HG03558 (cell line): ENCODE measurements around the gene OCA2.
"Not testable (repeated sequence)": the region's sequence is repeated elsewhere in the genome, so short reads cannot be mapped to it uniquely, and the experiment has no call there.

ENCODE experiments used
- ATAC-seq: cut with Tn5 transposase; IDR thresholded peaks from one replicate; pipeline ENCODE4 v1.9.1; 2021; ENCODE audit warnings: moderate number of reproducible peaks; ENCODE audit not compliant: unreplicated experiment; ENCODE audit errors: extremely low read depth

The OCA2 gene

DNA sequence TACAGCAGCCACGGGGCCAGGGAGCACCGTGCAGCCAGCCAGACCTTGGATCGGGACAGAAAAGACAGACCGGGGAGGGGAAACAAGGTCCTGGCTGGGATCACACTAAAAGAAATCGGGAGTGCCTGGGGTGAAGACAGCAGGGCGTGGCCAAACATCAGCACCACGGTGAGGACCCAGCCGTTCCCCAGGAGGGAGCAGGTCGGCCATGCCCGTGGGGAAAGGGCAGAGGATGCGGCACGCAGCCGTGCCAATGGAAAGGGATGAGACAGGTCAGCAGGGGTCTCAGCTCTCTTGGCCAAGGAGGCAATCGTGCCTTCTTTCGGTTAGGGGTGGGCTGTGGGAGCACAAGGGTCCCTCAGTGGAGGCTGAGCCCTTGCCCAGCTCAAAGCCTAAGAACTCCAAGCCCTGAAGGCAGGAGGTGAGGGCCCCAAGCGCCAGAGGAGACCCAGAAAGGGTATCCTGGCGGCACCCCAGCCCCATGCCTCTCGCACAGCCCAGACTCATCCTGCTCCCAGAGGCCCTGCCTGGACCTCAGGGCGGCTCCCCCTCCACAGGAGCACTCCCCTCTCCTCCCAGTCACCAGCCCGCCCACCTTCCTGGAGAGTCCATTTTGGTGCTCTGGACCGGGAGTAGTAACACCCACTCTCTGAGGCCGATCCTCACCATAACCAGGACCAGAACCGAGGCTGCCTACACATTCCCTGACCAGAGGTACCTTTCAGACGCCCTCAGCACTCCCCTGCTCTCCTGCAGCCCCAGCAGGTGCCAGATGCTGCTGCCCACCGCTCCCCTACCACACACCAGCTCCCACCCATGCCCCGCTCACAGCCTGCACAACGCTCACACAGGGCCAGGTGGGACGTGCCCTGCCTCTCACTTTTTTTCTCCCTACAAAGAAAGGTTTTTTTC lies 23.2 kb upstream of the OCA2 start:
- ATAC-seq, result no peak

- ATAC-seq, result not testable (repeated sequence)
These were observed 22.5 kb upstream of the OCA2 start for GRCh38 chr15:28121577-28121976.

DNA sequence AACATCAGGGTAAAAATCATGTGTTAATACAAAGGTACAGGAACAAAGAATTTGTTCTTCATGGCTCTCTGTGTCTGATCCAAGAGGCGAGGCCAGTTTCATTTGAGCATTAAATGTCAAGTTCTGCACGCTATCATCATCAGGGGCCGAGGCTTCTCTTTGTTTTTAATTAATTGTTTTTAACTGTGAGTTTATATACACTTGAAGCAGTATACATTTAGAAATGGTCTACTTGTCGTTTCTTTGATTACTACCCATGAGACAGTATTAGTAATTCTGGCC lies 21.2 kb upstream of the OCA2 start:
- no peak for ATAC-seq

DNA sequence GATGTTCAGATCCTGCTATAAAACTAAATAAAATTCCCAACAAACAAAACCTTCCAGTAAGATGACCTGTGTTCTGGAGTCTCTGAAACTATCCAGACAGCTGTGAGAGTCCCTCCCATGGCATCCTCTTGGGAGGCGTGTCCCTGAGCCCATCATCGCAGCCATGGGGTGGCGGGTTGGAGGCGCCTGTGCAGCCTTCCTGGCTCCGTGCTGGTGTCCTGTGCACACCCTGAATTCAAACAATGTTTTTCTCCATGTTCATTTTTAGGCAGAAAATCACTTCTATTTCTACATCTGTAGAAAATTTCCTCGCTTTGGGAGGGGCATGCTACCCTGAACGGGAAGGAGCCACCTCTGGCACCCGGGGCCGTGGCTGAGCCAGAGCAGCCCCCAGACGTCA lies 19.4 kb upstream of the OCA2 start:
- ATAC-seq, result no peak

DNA sequence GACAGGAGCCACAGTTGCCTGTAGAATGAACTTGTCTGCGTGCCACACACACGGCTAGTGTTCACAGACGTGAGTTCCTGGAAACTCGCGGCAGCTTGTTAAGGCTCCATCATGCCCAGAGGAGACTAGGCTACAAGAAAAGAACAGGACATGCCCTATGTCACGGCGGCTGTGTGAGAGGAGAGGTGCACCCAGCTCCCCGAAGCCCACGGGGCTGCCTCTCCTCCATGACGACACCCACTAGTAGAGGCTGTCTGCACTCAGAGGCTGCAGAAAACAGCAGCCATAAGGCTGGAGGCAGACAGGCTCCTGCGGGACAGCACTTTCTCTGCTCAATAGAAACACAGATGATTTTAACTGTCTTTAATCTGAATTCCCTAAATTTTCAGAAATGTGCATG lies 19.0 kb upstream of the OCA2 start:
- ATAC-seq, result no peak

DNA sequence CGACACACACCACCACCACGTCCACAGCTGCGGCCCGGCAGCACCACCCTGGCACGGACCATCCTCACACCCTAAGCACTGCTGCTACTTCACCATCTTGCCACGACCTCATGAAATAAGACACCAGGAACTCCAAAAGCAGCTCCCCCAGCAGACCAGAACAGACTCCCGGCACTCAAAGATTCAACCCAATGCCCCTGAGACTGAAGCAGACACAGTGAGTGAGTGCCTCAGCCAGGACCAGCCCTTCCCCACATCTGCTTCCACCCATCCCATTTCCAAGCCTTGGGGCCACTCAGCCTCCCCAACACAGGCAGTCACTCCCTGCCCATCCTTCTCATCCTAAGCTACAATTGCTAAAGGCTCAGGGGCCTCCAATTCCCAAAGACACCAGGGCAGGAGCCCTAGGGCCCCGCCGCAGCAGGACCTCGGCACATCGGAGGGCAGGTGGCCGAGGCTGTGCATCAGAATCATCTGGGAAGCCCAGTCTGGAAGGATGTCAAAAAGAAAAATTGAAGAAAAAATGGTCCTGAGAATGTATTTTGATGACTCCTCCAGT lies 18.4 kb upstream of the OCA2 start:
- no peak for ATAC-seq

GRCh38 chr15:28116521-28117431 lies 17.7 kb upstream of the OCA2 start:
- no peak for ATAC-seq

- ATAC-seq, result no peak
These were observed 16.8 kb upstream of the OCA2 start for GRCh38 chr15:28115871-28116270.

DNA sequence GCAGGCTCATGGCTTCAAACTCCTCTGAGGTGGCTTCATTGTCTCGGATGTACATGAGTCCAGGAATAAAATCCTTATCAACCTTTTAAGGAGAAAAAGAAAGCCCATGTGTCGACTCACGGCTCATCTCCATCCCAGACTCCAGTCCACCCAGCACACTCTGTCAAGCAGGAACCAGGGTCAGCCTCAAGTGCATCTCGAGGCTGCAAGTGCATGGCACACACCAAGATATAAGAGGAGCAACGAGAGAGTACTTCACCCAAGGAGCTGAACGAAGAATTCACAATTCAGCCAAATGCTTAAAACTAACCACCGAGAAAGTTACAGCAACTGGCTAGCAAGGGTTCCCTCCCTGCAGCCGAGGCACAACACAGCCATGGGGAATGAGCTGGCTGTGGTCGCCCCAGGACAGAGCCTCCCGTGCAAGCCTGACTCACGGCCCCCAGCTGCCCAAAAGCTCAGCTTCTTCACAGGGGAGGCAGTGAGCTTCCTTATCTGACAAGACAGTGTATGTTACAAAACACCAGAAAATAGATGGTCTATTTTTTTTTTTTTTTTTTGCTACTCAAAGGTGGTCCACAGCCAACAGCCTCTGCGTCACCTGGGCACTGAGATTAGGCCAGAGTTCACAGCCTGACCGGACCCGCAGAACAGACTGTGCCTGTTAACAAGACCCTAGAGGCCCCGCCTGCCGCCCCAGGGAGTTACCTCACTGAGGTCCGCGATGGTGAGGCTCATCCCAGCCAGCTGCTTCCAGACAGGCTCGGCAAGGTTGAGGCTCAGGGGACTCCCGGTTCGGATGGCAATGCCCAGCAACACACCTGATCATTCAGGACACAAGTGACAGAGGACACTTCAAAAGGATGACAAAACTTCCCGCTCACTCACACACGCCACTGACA lies 15.9 kb upstream of the OCA2 start:
- no peak for ATAC-seq

- ATAC-seq, result no peak
These were observed 15.0 kb upstream of the OCA2 start for GRCh38 chr15:28114114-28114455.

GRCh38 chr15:28113394-28114113 lies 14.4 kb upstream of the OCA2 start:
- no peak for ATAC-seq

DNA sequence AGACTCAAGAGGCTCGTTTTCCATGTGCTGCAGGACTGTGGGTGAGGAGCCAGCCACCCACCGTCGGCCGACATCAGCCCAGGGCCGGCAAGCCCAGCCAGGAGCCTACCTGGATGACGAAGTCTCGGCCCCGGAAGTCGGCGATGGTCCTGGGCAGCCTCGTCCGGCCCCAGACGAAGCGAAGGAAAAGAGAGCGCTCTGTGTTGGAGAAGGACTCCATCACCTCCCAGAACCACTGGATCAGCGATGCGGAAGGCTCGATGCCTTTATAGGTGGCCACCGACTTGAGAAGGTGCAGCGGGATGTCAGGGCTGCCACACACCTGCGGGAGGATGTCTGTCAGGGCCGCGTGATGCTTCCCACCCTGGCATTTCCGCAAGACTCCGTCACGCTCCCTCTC lies 13.8 kb upstream of the OCA2 start:
- ATAC-seq, result no peak

GRCh38 chr15:28112101-28112760 lies 13.1 kb upstream of the OCA2 start:
- no peak for ATAC-seq

GRCh38 chr15:28111543-28111942 lies 12.4 kb upstream of the OCA2 start:
- ATAC-seq, result no peak

GRCh38 chr15:28110481-28110881 lies 11.4 kb upstream of the OCA2 start:
- no peak for ATAC-seq

- ATAC-seq, result no peak
These were observed 10.7 kb upstream of the OCA2 start for GRCh38 chr15:28109626-28110455.

GRCh38 chr15:28107904-28108275 lies 8.8 kb upstream of the OCA2 start:
- ATAC-seq, result no peak
